Retinal pigment epithelial cell (primary cell): Measurements from ENCODE around the gene GKN2.

Experiments
- DNase-seq: peaks from one replicate; pipeline ENCODE4 v3.0.0-alpha.2; 2010; ENCODE audit warnings: low read depth
- H3K4me3 ChIP-seq: 2 replicates; pipeline ENCODE4 v1.5.1; 2011; ENCODE audit warnings: mild to moderate bottlenecking, low read length, control low read depth, moderate library complexity
- CTCF ChIP-seq: conservative IDR thresholded peaks from 2 replicates; pipeline ENCODE4 v1.5.1; 2011; ENCODE audit warnings: low read depth, low read length, control low read depth, inconsistent platforms

GKN2 gene

GRCh38 chr2:68909793-68910674 is 42.7 kb downstream of the GKN2 start:
- no peak overlapping the region for H3K4me3 ChIP-seq
- DNase-seq, result peak; percentile 31
- peak; percentile 97 for TF ChIP-seq CTCF

- DNase-seq, result peak; percentile 68
- no peak for TF ChIP-seq CTCF
- no peak overlapping the region for H3K4me3 ChIP-seq
Measured at GRCh38 chr2:68908392-68908970, 44.2 kb downstream of the GKN2 start.

DNA sequence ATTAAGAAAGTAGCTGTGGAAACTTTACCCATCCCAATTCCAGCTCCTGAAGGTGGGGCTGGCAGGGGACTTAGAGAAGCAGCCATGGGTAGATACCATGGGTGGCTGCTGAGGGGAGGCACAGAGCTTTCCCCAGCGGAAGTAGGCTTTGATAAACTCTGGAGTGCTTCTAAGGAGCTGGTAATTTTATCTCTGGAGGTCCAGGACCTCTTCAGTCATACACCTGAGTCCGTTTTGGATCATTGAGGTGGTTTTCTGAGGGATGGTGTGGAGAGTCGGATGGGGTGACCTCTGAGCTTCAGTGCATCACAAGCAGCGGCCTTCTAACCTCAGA is 44.8 kb downstream of the GKN2 start:
- DNase-seq, result no peak
- no peak for TF ChIP-seq CTCF
- H3K4me3 ChIP-seq, result no peak overlapping the region

DNA sequence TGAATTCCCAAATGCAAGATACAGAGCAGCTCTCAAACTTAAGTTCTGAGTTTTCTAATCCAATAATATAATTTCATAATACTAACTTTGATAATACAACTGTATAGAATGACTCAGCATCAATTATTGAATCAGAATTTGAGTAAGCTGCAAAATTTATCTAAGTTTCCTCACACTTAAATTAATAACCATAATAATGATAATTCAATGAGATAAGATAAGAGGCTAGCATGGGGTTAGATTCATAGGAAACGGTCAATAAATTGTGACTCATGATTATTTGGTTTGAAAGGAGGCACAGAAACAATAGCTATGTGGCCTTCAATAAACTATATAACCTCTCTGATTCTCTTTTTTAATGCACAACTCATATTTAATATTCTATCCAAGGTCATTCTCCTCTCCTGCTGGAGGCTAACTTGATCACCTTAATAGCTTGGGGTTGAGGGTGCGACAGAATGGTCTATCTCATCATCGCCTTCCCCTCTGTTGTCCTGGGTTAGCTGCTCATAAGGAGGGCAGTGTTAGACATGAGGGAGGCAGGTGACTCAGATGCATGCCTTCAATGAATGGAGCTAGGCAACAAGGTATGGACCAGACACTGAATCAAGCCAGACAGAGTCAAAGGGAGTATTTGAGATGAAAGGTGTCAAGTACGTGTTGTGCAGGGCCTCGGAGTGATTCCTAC is 45.3 kb downstream of the GKN2 start:
- DNase-seq, result no peak
- no peak overlapping the region for H3K4me3 ChIP-seq
- TF ChIP-seq CTCF, result no peak

DNA sequence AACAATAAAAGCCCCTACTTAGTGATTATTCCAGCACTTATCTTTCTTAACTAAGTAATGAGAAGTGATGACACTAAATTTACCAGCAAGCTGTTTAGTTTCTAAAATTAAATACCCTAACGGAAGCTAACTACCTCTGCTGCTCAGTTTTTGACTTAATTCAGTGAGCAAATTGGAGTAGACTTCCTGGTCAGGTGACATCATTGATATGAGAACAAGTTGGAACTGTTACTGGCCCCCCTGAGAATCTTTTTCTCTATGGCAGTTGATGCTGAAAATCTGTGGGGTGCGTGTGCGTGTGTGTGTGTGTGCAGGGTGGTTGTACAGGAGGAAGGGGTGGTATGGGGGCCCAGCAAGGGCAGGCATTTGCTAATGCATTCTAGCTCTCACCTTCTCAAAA is 46.0 kb downstream of the GKN2 start:
- DNase-seq, result no peak
- H3K4me3 ChIP-seq, result no peak overlapping the region
- no peak for TF ChIP-seq CTCF

GRCh38 chr2:68905116-68905515 is 47.6 kb downstream of the GKN2 start:
- TF ChIP-seq CTCF, result no peak
- no peak for DNase-seq

More at GRCh38 chr2:68905116-68905515, 47.6 kb downstream of the GKN2 start:
- no peak overlapping the region for H3K4me3 ChIP-seq
